OCI-LY7 (cell line): ENCODE results near the gene PITPNM1.

Source experiments
- EZH2phosphoT487 ChIP-seq: fragments of 200-600 bp; sonication (generic); IDR thresholded peaks from 2 replicates; pipeline ENCODE4 v1.6.1; 2018; ENCODE audit warnings: low read depth, borderline replicate concordance, mild to moderate bottlenecking, mixed run types, antibody characterized with exemption, low read length, moderate library complexity, mixed read lengths
- TF ChIP-seq, protein P1 (sequence below): fragments of 200-600 bp; sonication (generic); conservative IDR thresholded peaks from 2 replicates; pipeline ENCODE4 v1.5.1; 2014; ENCODE audit warnings: mild to moderate bottlenecking, antibody characterized with exemption, low read length, moderate library complexity, mixed read lengths

DNA sequence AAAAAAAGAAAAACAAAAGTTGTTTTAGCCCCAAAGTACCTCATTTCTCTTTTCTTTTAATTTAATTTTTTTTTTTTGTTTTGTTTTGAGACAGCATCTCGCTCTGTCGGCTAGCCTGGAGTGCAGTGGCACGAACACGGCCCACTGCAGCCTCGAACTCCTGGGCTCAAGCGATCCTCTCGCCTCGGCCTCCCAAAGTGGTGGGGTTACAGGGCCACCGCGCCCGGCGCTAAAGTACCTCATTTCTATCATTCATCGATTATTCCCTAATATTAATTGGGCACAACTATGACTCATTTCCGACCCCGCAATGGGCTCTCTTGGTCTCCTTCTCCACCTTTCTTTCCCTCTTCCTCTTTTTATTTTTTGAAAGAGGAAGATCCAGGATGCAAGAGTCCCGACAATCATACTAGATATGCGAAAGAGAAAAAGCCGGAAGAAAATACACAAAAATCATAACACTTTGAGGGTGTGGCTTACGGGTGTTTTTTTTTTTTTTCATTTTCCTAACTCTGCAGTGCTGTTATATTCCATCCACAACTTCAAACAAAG lies 22.8 kb downstream of the PITPNM1 start:
- TF ChIP-seq, protein P1, sequence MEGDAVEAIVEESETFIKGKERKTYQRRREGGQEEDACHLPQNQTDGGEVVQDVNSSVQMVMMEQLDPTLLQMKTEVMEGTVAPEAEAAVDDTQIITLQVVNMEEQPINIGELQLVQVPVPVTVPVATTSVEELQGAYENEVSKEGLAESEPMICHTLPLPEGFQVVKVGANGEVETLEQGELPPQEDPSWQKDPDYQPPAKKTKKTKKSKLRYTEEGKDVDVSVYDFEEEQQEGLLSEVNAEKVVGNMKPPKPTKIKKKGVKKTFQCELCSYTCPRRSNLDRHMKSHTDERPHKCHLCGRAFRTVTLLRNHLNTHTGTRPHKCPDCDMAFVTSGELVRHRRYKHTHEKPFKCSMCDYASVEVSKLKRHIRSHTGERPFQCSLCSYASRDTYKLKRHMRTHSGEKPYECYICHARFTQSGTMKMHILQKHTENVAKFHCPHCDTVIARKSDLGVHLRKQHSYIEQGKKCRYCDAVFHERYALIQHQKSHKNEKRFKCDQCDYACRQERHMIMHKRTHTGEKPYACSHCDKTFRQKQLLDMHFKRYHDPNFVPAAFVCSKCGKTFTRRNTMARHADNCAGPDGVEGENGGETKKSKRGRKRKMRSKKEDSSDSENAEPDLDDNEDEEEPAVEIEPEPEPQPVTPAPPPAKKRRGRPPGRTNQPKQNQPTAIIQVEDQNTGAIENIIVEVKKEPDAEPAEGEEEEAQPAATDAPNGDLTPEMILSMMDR: no peak
- no peak for TF ChIP-seq EZH2phosphoT487
